ENCODE measurements around the gene ADARB1. TPM values are rescaled to one million over a fixed set of nuclear protein-coding genes. Genes with fewer than 3 reads are reported as not detected.

ADARB1 gene
- polyA plus RNA-seq, 1 donor (not counting 4 experiments of a cell fraction or from before 2014, with no cell fraction given), result 13.0 TPM

DNA sequence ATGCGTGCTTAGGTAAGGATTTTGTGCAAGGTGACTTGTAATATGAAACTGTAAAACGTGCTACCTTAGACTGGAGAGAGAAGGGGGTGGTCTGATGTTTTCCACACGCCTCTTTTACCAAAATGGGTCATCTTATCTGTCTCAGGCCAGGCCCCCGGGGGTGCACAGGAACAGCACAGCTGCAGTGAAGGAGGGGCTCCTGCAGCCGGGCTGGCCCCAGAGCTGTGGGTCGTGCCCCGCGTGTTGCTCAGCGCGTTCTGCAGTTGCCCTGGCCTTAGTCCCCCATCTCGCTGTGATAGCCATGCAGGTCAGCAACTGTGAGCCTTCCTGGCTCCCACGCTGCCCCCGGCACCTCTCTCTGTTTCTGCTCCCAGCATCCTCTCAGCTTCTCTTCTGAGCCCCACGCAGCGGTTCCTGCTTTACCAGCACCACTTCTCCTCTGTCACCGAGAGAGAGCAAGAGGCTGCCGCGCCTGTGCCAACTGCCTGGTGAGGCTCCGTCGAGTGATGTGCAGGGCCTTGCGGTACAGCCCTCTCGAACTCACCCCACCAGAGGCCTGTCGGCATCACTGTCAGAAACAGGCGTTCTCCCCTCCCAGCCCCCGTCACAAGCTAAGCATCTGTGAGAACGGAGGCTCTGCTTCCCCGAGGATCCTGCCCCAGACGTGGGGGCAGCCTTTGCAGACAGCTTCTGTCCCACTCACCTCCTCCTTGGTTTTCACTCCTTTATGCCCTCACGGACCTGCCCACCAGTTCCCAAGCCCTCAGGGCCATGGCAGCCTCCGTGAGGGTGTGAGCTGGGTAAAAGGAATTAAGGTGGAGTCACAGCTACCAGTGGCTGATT lies 73.3 kb downstream of the ADARB1 start:
- no peaks in the 10 kb centered on the region for H3K9me1 ChIP-seq (ENCODE audit: control insufficient read depth, extremely low read depth, insufficient read depth, low read length)
- H3K9me3 ChIP-seq (ENCODE audit: control insufficient read depth, low read depth, low read length), result no peaks in the 10 kb centered on the region
- H3K27ac ChIP-seq (ENCODE audit: control insufficient read depth, insufficient read depth, low read length), result no peak overlapping the region
- dilution Hi-C loops (cut with MboI; ENCODE audit: extremely low pct_ligation_motif_present, low sequenced_read_pairs), result no loop called here
- H3K36me3 ChIP-seq (ENCODE audit: control insufficient read depth in 2 of 2, extremely low read depth in 1 of 2, insufficient read depth in 2 of 2, low read length in 2 of 2), result peaks cover 6 to 11% of the 10 kb centered on the region in 2 experiments
- no peak for FAIRE-seq
- no peak for DNase-seq (ENCODE audit: low read depth, low spot score)
- no peak overlapping the region for H3K4me3 ChIP-seq (ENCODE audit: control insufficient read depth in 2 of 3, extremely low read depth in 1 of 3, insufficient read depth in 2 of 3, low read depth in 1 of 3, low read length in 3 of 3)
- H4K20me1 ChIP-seq (ENCODE audit: control insufficient read depth, extremely low read depth, insufficient read depth, low read length), result no peaks in the 10 kb centered on the region
- TF ChIP-seq, protein P1, sequence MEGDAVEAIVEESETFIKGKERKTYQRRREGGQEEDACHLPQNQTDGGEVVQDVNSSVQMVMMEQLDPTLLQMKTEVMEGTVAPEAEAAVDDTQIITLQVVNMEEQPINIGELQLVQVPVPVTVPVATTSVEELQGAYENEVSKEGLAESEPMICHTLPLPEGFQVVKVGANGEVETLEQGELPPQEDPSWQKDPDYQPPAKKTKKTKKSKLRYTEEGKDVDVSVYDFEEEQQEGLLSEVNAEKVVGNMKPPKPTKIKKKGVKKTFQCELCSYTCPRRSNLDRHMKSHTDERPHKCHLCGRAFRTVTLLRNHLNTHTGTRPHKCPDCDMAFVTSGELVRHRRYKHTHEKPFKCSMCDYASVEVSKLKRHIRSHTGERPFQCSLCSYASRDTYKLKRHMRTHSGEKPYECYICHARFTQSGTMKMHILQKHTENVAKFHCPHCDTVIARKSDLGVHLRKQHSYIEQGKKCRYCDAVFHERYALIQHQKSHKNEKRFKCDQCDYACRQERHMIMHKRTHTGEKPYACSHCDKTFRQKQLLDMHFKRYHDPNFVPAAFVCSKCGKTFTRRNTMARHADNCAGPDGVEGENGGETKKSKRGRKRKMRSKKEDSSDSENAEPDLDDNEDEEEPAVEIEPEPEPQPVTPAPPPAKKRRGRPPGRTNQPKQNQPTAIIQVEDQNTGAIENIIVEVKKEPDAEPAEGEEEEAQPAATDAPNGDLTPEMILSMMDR (optimal IDR thresholded peaks at IDR 0.05 in 1 of 3, IDR thresholded peaks at IDR 0.05 in 1 of 3, conservative IDR thresholded peaks at IDR 0.05 in 1 of 3; ENCODE audit: extremely low read depth in 1 of 3, insufficient read depth in 2 of 3, low read length in 3 of 3), result no peak
- no peak for TF ChIP-seq EZH2 (IDR thresholded peaks at IDR 0.05; ENCODE audit: low read length)
- peaks cover 12% of the 10 kb centered on the region for H3K4me1 ChIP-seq (ENCODE audit: control insufficient read depth, extremely low read depth, insufficient read depth, low read length)
- H3K27me3 ChIP-seq (ENCODE audit: control insufficient read depth, extremely low read depth, insufficient read depth, low read length), result no peaks in the 10 kb centered on the region
- no peak overlapping the region for H2AFZ ChIP-seq (ENCODE audit: control insufficient read depth, low read length)
- no peaks in the 10 kb centered on the region for H3K79me2 ChIP-seq (ENCODE audit: control insufficient read depth, insufficient read depth, low read length)
- H3K9ac ChIP-seq (ENCODE audit: control insufficient read depth, extremely low read depth, insufficient read depth, low read length), result no peak overlapping the region
- H3K4me2 ChIP-seq (ENCODE audit: control insufficient read depth, extremely low read depth, insufficient read depth, low read depth, low read length), result no peak overlapping the region

DNA sequence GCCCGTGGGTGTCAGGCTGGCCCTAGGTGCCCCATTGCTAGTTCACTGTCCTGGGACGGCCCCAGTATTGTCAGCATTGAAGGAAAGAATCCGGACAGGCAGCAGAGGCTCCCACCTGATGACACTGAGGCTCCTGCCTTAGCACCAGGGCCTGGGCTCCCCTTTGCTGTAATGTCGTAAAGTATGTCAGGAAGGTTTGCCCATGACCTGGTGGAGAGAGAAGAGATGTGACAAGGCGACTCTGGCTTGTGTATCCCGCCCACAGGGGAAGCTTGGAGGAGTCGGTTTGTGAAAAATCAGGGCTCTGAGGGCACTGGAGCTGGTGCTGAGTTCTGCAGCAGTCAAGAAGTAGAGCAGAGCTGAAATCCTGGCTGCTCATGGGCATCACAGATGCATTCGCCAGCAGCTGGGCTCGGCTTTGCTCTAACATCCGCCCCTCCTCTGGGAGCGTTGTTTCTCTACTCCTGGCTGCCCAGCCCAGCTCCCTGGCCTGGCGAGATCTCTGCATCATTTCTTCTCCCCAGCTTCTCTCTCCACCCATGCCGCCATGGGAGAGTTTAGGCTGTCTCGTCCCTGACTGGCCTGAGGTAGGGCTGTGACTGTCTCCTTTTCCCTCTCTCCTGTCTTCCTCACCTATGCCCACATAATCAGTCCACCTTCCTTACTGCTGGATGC lies 74.1 kb downstream of the ADARB1 start:
- Histone ChIP-seq H3K4me1 (ENCODE audit: control insufficient read depth, extremely low read depth, insufficient read depth, low read length) (peaks cover 12% of the 10 kb centered on the region), H3K9me3 (ENCODE audit: control insufficient read depth, low read depth, low read length) (no peaks in the 10 kb centered on the region), H3K27me3 (ENCODE audit: control insufficient read depth, extremely low read depth, insufficient read depth, low read length) (no peaks in the 10 kb centered on the region), H4K20me1 (ENCODE audit: control insufficient read depth, extremely low read depth, insufficient read depth, low read length) (no peaks in the 10 kb centered on the region), H3K79me2 (ENCODE audit: control insufficient read depth, insufficient read depth, low read length) (no peaks in the 10 kb centered on the region), H3K4me2 (ENCODE audit: control insufficient read depth, extremely low read depth, insufficient read depth, low read depth, low read length) (no peak overlapping the region), H3K36me3 (ENCODE audit: control insufficient read depth in 2 of 2, extremely low read depth in 1 of 2, insufficient read depth in 2 of 2, low read length in 2 of 2) (peaks cover 2 to 11% of the 10 kb centered on the region in 2 experiments), H3K27ac (ENCODE audit: control insufficient read depth, insufficient read depth, low read length) (no peak overlapping the region), H3K9ac (ENCODE audit: control insufficient read depth, extremely low read depth, insufficient read depth, low read length) (no peak overlapping the region), H3K4me3 (ENCODE audit: control insufficient read depth in 2 of 3, extremely low read depth in 1 of 3, insufficient read depth in 2 of 3, low read depth in 1 of 3, low read length in 3 of 3) (no peak overlapping the region), H2AFZ (ENCODE audit: control insufficient read depth, low read length) (no peak overlapping the region), H3K9me1 (ENCODE audit: control insufficient read depth, extremely low read depth, insufficient read depth, low read length) (no peaks in the 10 kb centered on the region)
- DNase-seq (ENCODE audit: low read depth, low spot score) (no peak), FAIRE-seq (no peak)
- dilution Hi-C loops (cut with MboI; ENCODE audit: extremely low pct_ligation_motif_present, low sequenced_read_pairs), result no loop called here
- TF ChIP-seq, protein P1 (optimal IDR thresholded peaks at IDR 0.05 in 1 of 3, IDR thresholded peaks at IDR 0.05 in 1 of 3, conservative IDR thresholded peaks at IDR 0.05 in 1 of 3; ENCODE audit: extremely low read depth in 1 of 3, insufficient read depth in 2 of 3, low read length in 3 of 3), result no peak
- no peak for TF ChIP-seq EZH2 (IDR thresholded peaks at IDR 0.05; ENCODE audit: low read length)
